SK-N-MC (cell line): ENCODE results near the gene ZNF316.

Source experiments
- EZH2 ChIP-seq: fragments of 200-600 bp; sonication (generic); IDR thresholded peaks from one replicate; pipeline ENCODE4 v1.6.1; 2017; ENCODE audit warnings: antibody characterized with exemption
- POLR2AphosphoS5 ChIP-seq: IDR thresholded peaks from 2 replicates; pipeline ENCODE4 v1.6.1; 2012; ENCODE audit warnings: mild to moderate bottlenecking, low read depth, low read length, borderline replicate concordance

- TF ChIP-seq POLR2AphosphoS5 (no peak), EZH2 (no peak)
Observed at GRCh38 chr7:6622134-6622710, 14.9 kb upstream of the ZNF316 start.
